Erythroblast (primary cell): Measurements from ENCODE around the gene MRM3.

Source experiments
- GATA1 ChIP-seq: IDR thresholded peaks from 2 replicates; pipeline ENCODE4 v1.6.1; 2011; ENCODE audit warnings: low read depth, mild to moderate bottlenecking, control low read depth, low read length, moderate library complexity
- POLR2A ChIP-seq: IDR thresholded peaks from 2 replicates; pipeline ENCODE4 v1.6.1; 2011; ENCODE audit warnings: mild to moderate bottlenecking, low read length

DNA sequence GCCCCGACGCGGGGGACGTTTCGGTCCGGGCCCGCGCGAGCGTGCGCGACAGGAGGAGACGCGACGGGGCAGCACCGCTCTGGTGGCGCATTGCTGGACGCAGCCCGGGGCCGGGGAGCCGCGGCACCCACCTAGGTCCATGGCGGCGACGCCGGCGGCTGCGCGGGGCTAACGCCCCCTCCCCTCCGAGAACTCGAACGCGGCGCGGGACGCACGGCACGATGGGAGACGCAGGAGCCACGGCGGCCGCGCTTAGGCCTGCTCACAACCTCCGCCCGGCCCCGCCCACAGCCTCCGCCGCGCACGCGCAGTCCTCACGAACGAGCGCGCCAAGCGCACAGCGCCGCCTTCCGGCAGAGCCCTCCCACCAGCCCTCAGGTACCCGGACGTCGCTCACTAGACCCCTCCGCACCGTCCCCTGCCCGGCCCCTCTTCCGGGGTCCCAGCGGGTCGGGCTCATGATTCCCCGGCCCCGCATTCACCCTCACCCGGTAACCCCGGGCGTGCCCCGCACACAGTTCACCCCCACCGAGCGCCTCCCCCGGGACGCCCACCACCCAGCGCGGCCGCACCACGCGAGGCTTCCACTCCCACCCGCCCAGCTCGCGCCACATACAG, 30.0 kb upstream of the MRM3 start, which contains the start of gene GEMIN4:
- TF ChIP-seq POLR2A, result peak; percentile 81
- no peak for TF ChIP-seq GATA1
